Upper lobe of left lung (tissue), 6 donors: ENCODE data around the gene RPL9. TPM values are rescaled to one million over a fixed set of nuclear protein-coding genes. Genes with fewer than 3 reads are reported as not detected.
"Not testable (repeated sequence)": the region's sequence is repeated elsewhere in the genome, so short reads cannot be mapped to it uniquely, and the experiment has no call there.

Experiments used
- ATAC-seq, 2 donors: fragments of 200-7000 bp; cut with Tn5 transposase; one replicate each; pipeline ENCODE4 v1.9.1; 2022; ENCODE audit warnings: mild to moderate bottlenecking in 2 of 2, moderate library complexity in 2 of 2; ENCODE audit not compliant: low FRiP score in 2 of 2
- DNase-seq, 2 donors: peaks; one replicate each; pipeline ENCODE4 v3.0.0-alpha.2; 2019 to 2020
- H3K27ac ChIP-seq, 4 donors: fragments of 200-600 bp; sonication (generic); one replicate each; pipeline ENCODE4 v1.5.1; 2016 to 2019
- H3K27me3 ChIP-seq, 4 donors: fragments of 200-600 bp; sonication (generic); one replicate each; pipeline ENCODE4 v1.5.1; 2017 to 2019
- H3K36me3 ChIP-seq, 4 donors: fragments of 200-600 bp; sonication (generic); one replicate each; pipeline ENCODE4 v1.5.1; 2016 to 2019
- H3K4me1 ChIP-seq, 4 donors: fragments of 200-600 bp; sonication (generic); one replicate each; pipeline ENCODE4 v1.5.1; 2018 to 2019
- H3K4me3 ChIP-seq, 4 donors: fragments of 200-600 bp; sonication (generic); one replicate each; pipeline ENCODE4 v1.5.1; 2017 to 2019; ENCODE audit warnings: mild to moderate bottlenecking in 2 of 4, moderate library complexity in 1 of 4
- H3K9me3 ChIP-seq, 4 donors: fragments of 200-600 bp; sonication (generic); one replicate each; pipeline ENCODE4 v1.5.1; 2018 to 2019
- EP300 ChIP-seq, 4 donors: sonication (generic); formaldehyde crosslinking; IDR thresholded peaks; one replicate each; pipeline ENCODE4 v1.5.1; 2017; ENCODE audit warnings: antibody characterized with exemption in 4 of 4, control low read depth in 2 of 4
- POLR2A ChIP-seq, 4 donors: fragments of 450-650 bp; IDR thresholded peaks; one replicate each; pipeline ENCODE4 v1.5.1; 2016 to 2017; ENCODE audit warnings: antibody characterized with exemption in 4 of 4, mild to moderate bottlenecking in 2 of 4
- POLR2AphosphoS5 ChIP-seq, 2 donors: sonication (generic); formaldehyde crosslinking; IDR thresholded peaks; one replicate each; pipeline ENCODE4 v1.5.1; 2017; ENCODE audit warnings: antibody characterized with exemption in 2 of 2
- WGBS, 2 donors: methylation state at CpG; one replicate each; pipeline ENCODE4 v1.1.5; 2017 to 2018; 5-methylcytosine and 5-hydroxymethylcytosine counted together
- total RNA-seq, 6 donors: library from RNA; depleted of rRNA in 4 of 6; stranded (reverse); fragments of >200 nt in 4 of 6; gene quantifications; one replicate each; pipeline versions ENCODE4 v1.1.0 to v1.2.1, GENCODE V29; 2016 to 2021
- TF ChIP-seq, protein P1 (sequence below), 6 experiments: fragments of 450-650 bp in 4 of 6; fragments of 200-600 bp in 2 of 6; sonication (generic) in 2 of 6; IDR thresholded peaks; one replicate each; pipeline ENCODE4 v1.5.1; 2016 to 2019; ENCODE audit warnings: antibody characterized with exemption in 6 of 6
- donor health status: DM: no; HTN: no; CAD: no; lungs with moderate emphysema.
- donor health status: DM: no; HTN: yes; CAD: no; lungs with severe emphysema.

RPL9 gene
- 1,000 to 10,000 TPM in 4 of 6 donors, 100 to 1,000 TPM in 2; 743 to 2,200 (median 1,155) TPM for total RNA-seq

DNA sequence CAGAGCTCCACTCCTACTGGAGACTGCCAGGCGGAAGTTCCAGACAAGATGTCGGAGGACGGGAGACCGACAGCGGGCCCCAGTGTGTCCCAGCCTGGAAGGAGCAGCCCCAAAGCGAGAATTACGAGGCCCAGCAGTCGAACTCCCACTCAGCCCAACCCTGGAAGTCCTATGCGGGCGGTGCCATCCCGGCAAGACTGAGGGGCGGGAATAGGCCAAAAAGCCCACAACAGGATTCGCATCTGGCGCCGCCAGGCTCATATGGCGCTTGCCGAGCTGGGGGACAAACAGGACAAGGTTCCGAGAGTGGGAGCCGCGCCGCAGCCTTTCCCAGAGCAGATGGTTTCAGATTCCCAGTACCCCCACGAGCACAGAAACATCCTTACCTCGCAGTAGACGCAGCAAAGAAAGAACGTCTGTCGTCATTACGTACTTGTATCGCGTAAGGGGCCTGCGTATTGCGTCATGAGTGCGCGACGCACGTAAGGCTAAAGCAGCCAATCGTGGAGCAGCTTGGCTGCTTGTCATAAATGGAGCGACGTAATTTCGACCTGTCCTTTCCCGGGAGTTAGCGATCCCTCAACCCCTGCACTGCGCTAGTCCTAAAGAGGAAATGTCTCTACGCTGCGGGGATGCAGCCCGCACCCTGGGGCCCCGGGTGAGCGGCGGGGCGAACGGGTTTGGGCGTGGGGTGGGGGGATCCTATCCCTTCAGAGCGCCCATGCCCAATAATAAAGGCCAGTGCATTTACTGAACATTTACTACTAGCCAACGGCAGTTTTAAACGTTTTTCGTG, at the start of gene RPL9, which contains the start of gene LIAS:
Gene RPL9, minus strand, starts transcription at position 418 of the 796 bp plus-strand sequence. CDS start 483 bp downstream, outside the sequence.
Gene LIAS, plus strand, starts transcription at position 552 of the 796 bp plus-strand sequence. Its CDS starts 62 bp downstream, at position 614.
- 0 to 1% methylated on average over 26 to 55 of the region's 55 CpGs for WGBS, 2 donors
- TF ChIP-seq EP300 (IDR thresholded peaks at IDR 0.05) (peak in 1 of 4 donors; percentile 41), POLR2A (IDR thresholded peaks at IDR 0.05) (peak; percentile 56 to 98 (median 95)), POLR2AphosphoS5 (IDR thresholded peaks at IDR 0.05) (peak; percentile 99 to 100)
- TF ChIP-seq, protein P1, sequence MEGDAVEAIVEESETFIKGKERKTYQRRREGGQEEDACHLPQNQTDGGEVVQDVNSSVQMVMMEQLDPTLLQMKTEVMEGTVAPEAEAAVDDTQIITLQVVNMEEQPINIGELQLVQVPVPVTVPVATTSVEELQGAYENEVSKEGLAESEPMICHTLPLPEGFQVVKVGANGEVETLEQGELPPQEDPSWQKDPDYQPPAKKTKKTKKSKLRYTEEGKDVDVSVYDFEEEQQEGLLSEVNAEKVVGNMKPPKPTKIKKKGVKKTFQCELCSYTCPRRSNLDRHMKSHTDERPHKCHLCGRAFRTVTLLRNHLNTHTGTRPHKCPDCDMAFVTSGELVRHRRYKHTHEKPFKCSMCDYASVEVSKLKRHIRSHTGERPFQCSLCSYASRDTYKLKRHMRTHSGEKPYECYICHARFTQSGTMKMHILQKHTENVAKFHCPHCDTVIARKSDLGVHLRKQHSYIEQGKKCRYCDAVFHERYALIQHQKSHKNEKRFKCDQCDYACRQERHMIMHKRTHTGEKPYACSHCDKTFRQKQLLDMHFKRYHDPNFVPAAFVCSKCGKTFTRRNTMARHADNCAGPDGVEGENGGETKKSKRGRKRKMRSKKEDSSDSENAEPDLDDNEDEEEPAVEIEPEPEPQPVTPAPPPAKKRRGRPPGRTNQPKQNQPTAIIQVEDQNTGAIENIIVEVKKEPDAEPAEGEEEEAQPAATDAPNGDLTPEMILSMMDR (IDR thresholded peaks at IDR 0.05), result peak in 2 of 6 experiments; percentile 5 to 13
- Histone ChIP-seq H3K36me3 (peaks cover 28 to 62% (median 41%) of the 10 kb centered on the region in 4 donors), H3K4me3 (peak within 1 kb of the TSS; percentile 72 to 95 (median 82)), H3K4me1 (peaks cover 25 to 40% (median 33%) of the 10 kb centered on the region in 4 donors), H3K27ac (peak within 1 kb of the TSS; percentile 90 to 97 (median 94)), H3K9me3 (no peaks in the 10 kb centered on the region), H3K27me3 (no peaks in the 10 kb centered on the region)
- ATAC-seq, result peak; percentile 97 to 98
- DNase-seq, result peak; percentile 89 to 92

DNA sequence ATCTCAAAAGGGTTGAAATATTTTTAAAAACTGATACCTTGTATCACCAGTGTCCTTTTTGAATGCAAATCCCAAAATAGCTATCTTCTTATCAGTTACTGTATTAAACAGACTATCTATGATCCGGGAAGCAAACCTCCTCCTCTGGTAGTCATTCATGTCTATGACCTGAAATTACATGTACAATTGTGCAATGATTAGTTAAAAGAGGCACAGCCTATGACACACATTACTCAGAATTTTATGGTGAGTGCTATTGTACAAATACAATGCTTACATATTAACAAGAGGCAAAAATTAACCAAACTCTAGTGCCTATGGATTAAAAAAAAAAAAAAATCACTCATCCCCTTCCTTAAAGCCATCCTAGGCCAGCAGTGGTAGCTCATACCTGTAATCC, 46.9 kb upstream of the RPL9 start:
- no peak for DNase-seq
- H3K27ac ChIP-seq, result no peak overlapping the region
- H3K4me1 ChIP-seq, result no peaks in the 10 kb centered on the region
- 63 to 77% methylated on average over 1 of the region's 1 CpG for WGBS, 2 donors
- no peaks in the 10 kb centered on the region for H3K27me3 ChIP-seq
- H3K9me3 ChIP-seq, result no peaks in the 10 kb centered on the region
- no peak for ATAC-seq
- H3K36me3 ChIP-seq, result peaks cover 43 to 100% (median 73%) of the 10 kb centered on the region in 4 donors
- no peak overlapping the region for H3K4me3 ChIP-seq
- TF ChIP-seq, protein P1 (IDR thresholded peaks at IDR 0.05), result no peak
- TF ChIP-seq EP300 (IDR thresholded peaks at IDR 0.05) (no peak), POLR2A (IDR thresholded peaks at IDR 0.05) (no peak), POLR2AphosphoS5 (IDR thresholded peaks at IDR 0.05) (no peak)

DNA sequence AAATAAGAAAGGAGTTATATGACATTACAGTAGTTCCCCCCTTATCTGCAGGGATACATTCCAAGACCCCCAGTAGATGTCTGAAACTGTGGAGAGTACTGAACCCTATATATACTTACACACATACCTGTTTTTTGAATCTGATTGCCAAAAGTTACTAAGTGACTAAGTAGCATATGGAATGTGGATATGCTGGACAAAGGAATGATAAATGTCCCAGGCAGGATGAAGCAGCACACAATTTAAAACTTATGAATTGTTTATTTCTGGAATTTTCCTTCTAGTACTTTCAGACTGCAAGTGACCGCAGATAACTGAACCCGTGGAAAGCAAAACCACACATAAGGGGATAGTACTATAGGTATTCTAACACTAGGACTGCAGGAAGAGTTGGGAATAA, 45.8 kb upstream of the RPL9 start:
- Histone ChIP-seq H3K27me3 (no peaks in the 10 kb centered on the region), H3K4me1 (no peaks in the 10 kb centered on the region), H3K36me3 (peaks cover 43 to 98% (median 70%) of the 10 kb centered on the region in 4 donors), H3K4me3 (no peak overlapping the region), H3K27ac (no peak overlapping the region), H3K9me3 (no peaks in the 10 kb centered on the region)
- DNase-seq (no peak), ATAC-seq (no peak)
- WGBS, 2 donors, result 95 to 100% methylated on average over 2 of the region's 2 CpGs
- TF ChIP-seq POLR2A (IDR thresholded peaks at IDR 0.05) (no peak), EP300 (IDR thresholded peaks at IDR 0.05) (no peak), POLR2AphosphoS5 (IDR thresholded peaks at IDR 0.05) (no peak)
- TF ChIP-seq, protein P1 (IDR thresholded peaks at IDR 0.05), result no peak

DNA sequence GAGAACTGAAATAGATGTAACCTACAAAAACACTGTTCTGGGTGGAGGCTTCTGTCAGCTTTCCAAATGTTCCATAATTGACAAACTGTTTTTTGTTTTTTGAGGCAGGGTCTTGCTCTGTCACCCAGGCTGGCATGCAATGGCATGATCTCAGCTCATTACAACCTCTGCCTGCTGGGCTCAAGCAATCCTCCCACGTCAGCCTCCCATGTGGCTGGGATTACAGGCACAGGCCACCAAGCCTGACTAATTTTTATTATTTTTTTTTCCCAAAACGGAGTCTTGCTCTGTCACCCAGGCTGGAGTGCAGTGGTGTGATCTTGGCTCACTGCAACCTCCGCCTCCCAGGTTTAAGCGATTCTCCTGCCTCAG, 43.9 kb upstream of the RPL9 start:
- 94 to 97% methylated on average over 4 of the region's 4 CpGs for WGBS, 2 donors
- not testable (repeated sequence) for H3K27ac ChIP-seq, H3K4me1 ChIP-seq, DNase-seq, H3K4me3 ChIP-seq, H3K9me3 ChIP-seq, H3K27me3 ChIP-seq
- peaks cover 38 to 90% (median 56%) of the 10 kb centered on the region in 4 donors for H3K36me3 ChIP-seq
- ATAC-seq, result peak in 1 of 2 donors; percentile 68

DNA sequence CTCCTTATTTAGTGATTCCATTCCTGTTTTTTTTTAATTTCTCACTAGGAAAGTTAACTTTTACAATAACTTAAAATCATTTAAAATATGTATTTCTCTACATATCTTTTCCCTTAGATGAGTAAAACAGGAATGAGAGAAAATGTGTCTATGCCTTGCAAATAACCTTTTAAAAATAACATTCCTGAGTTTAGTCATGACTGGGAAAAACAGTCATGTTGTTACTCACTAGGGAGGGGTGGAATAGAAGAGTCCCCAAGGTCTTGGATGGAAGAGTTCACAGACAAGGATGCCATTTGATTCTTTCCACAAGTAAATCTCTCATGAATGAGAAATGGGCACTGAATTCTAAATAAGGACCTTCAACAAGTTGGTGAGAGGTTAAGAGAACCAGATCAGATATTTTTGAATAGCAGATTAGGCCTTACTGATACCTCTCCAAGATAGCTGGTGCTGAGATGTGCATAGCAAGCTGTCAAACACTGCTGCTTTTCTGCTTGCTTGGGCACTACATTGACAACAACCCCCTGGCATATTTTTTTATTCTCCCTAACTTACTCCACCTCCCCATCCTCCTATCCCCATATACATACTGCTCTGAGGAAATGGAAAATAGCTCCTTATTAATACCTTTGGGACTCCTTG, 43.4 kb upstream of the RPL9 start:
- H3K4me1 ChIP-seq, result no peaks in the 10 kb centered on the region
- TF ChIP-seq, protein P1 (IDR thresholded peaks at IDR 0.05), result no peak
- TF ChIP-seq EP300 (IDR thresholded peaks at IDR 0.05), result no peak
- no peak for TF ChIP-seq POLR2AphosphoS5 (IDR thresholded peaks at IDR 0.05)
- no peak for TF ChIP-seq POLR2A (IDR thresholded peaks at IDR 0.05)
- no peak overlapping the region for H3K27ac ChIP-seq
- peak in 1 of 2 donors; percentile 90 for ATAC-seq
- DNase-seq, result no peak
- no peaks in the 10 kb centered on the region for H3K27me3 ChIP-seq
- no peak overlapping the region for H3K4me3 ChIP-seq
- H3K36me3 ChIP-seq, result peaks cover 36 to 85% (median 52%) of the 10 kb centered on the region in 4 donors
- H3K9me3 ChIP-seq, result no peaks in the 10 kb centered on the region
